NB4 (cell line): ENCODE results near the gene RTKN2.

ENCODE experiments used
- DNase-seq: peaks from one replicate; pipeline ENCODE4 v3.0.0; 2010; ENCODE audit warnings: low read depth
- H3K4me3 ChIP-seq: one replicate; pipeline ENCODE4 v1.5.1; 2011; ENCODE audit warnings: mild to moderate bottlenecking, low read depth, low read length, moderate library complexity
- CTCF ChIP-seq: IDR thresholded peaks from one replicate; pipeline ENCODE4 v1.5.1; 2012; ENCODE audit warnings: low read depth, low read length
- MYC ChIP-seq: IDR thresholded peaks from 2 replicates; pipeline ENCODE4 v1.6.1; 2011; ENCODE audit warnings: low read depth, low read length
- POLR2A ChIP-seq: IDR thresholded peaks from 2 replicates; pipeline ENCODE4 v1.6.1; 2011; ENCODE audit warnings: mild to moderate bottlenecking; ENCODE audit not compliant: insufficient read length; ENCODE audit errors: extremely low read depth
- TF ChIP-seq, protein P1 (sequence below): IDR thresholded peaks from 2 replicates; pipeline ENCODE4 v1.6.1; 2011; ENCODE audit warnings: low read depth, low read length

Gene RTKN2

DNA sequence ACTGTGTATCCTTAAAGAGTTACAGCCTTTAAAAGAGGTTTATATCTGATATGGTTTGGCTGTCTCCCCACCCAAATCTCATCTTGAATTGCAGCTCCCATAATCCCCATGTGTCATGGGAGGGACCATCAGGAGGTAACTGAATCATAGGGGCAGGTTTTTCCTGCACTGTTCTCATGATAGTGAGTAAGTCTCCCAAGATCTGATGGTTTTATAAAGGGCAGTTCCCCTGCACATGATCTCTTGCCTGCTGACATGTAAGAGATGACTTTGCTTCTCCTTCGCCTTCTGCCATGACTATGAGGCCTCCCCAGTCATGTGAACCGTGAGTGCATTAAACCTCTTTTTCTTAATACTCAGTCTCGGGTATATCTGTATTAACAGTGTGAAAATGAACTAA, 9.7 kb downstream of the RTKN2 start:
- no peak for DNase-seq
- TF ChIP-seq MYC, result no peak
- TF ChIP-seq, protein P1, sequence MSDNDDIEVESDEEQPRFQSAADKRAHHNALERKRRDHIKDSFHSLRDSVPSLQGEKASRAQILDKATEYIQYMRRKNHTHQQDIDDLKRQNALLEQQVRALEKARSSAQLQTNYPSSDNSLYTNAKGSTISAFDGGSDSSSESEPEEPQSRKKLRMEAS, result no peak
- no peak overlapping the region for H3K4me3 ChIP-seq

DNA sequence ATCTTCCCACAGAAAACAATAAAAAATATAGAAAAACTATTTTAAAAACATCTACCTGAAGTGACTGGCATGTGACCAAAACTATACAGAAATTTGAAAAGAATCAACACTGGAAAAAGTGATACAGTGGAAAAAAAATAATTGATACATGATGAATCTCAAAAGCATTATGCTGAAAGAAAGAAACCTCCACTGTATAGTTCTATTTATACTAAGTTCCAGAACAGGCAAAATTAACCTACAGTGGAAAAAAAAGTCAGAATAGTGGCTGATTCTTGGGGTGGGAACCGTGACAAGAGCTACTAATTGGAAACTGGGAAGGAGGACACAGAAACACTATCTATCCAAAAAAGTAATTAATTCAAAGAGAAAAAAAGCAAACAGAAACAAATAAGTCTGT, 14.9 kb downstream of the RTKN2 start:
- DNase-seq, result no peak
- TF ChIP-seq MYC, result no peak
- TF ChIP-seq CTCF, result no peak
- TF ChIP-seq POLR2A, result no peak
- TF ChIP-seq, protein P1, result no peak
- no peak overlapping the region for H3K4me3 ChIP-seq

DNA sequence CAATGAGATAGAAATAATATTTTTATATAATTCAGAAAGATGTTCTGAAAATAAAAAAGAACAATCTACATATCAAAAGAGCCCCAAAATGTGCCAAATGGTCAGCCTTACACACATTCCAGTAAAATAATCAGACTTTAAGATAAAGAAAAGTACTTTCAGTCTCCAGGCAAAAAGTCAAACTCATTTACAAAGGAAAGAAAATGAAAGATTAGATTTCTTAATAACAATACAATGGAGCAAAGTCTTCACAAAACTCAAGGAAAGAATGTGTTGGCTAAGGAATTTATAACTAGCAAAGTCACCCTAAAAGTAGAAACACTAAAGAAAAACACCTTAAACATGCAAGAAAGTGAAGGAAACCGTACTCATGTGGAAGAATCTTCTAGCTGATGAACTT, 16.6 kb downstream of the RTKN2 start:
- DNase-seq, result no peak
- no peak for TF ChIP-seq MYC
- TF ChIP-seq POLR2A, result no peak
- TF ChIP-seq, protein P1, result no peak
- no peak for TF ChIP-seq CTCF

DNA sequence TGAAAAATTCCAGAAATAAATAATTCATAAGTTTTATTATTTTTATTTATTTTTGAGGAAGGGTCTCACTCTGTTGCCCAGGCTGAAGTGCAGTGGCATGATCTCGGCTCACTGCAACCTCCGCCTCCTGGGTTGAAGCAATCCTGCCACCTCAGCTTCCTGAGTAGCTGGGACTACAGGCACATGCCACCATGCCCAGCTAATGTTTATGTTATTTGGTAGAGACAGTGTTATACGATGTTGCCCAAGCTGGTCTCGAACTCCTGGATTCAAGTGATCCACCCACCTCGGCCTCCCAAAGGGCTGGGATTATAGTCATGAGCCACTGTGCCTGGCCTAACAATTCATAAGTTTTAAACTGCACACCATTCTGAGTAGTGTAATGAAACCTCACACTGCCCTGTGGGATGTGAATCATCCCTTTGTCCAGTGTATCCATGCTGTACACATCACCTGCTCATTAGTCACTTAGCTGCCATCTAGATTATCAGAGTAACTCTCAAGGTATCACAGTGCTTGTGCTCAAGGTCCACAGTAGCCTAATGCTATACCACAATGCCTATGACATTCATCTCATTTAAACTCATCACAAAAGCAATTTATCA, 17.9 kb downstream of the RTKN2 start:
- TF ChIP-seq MYC (no peak), CTCF (no peak), POLR2A (no peak)
- TF ChIP-seq, protein P1, result no peak
- no peak overlapping the region for H3K4me3 ChIP-seq
- no peak for DNase-seq

More for the DNA sequence above, 16.6 kb downstream of the RTKN2 start:
- no peak overlapping the region for H3K4me3 ChIP-seq

DNA sequence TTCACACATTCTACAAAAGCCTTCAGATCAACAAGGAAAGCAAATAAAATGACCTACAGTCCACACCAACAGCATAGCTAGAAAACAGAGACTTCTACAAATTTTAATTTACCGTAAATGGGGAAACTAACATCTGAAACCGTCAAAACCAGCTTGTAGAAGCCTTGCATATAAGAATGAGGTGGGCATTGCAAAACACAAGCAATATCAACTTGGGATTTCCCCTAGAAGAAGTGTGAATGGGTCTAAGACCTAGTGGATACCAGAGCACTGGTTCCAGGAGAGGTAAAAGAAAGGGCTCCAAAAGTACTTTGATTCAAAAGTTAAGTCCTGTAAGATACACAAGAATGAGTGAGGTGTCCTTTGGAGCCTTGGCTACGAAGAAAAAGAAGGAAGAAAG, 18.7 kb downstream of the RTKN2 start:
- TF ChIP-seq POLR2A (no peak), CTCF (no peak), MYC (no peak)
- TF ChIP-seq, protein P1, result no peak
- H3K4me3 ChIP-seq, result no peak overlapping the region
- DNase-seq, result no peak

- H3K4me3 ChIP-seq, result no peak overlapping the region
- DNase-seq, result peak; percentile 31
- no peak for TF ChIP-seq POLR2A
- no peak for TF ChIP-seq CTCF
- TF ChIP-seq, protein P1, result no peak
- no peak for TF ChIP-seq MYC
Measured at GRCh38 chr10:62248465-62248864, 20.2 kb downstream of the RTKN2 start.
